Mucosa of rectum (tissue), 2 donors: Measurements from ENCODE around the gene SCML2.

Source experiments
- H3K27ac ChIP-seq, 2 donors: one replicate each; pipeline ENCODE4 v1.7.0; 2013; ENCODE audit warnings: inconsistent platforms in 2 of 2, low read depth in 2 of 2, low read length in 2 of 2
- H3K27me3 ChIP-seq, 2 donors: one replicate each; pipeline ENCODE4 v1.7.0; 2013; ENCODE audit warnings: low read length in 2 of 2; ENCODE audit not compliant: control insufficient read depth in 2 of 2, insufficient read depth in 2 of 2
- H3K36me3 ChIP-seq, 2 donors: one replicate each; pipeline ENCODE4 v1.7.0; 2013; ENCODE audit warnings: low read length in 2 of 2; ENCODE audit not compliant: control insufficient read depth in 2 of 2, insufficient read depth in 2 of 2
- H3K4me1 ChIP-seq, 2 donors: one replicate each; pipeline ENCODE4 v1.7.0; 2013; ENCODE audit warnings: low read length in 2 of 2, mild to moderate bottlenecking in 1 of 2; ENCODE audit not compliant: control insufficient read depth in 2 of 2, insufficient read depth in 2 of 2
- H3K4me3 ChIP-seq, 2 donors: one replicate each; pipeline ENCODE4 v1.7.0; 2013; ENCODE audit warnings: low read length in 2 of 2
- H3K9ac ChIP-seq, 2 donors: one replicate each; pipeline ENCODE4 v1.7.0; 2013; ENCODE audit warnings: low read length in 2 of 2, low read depth in 1 of 2, mild to moderate bottlenecking in 1 of 2
- H3K9me3 ChIP-seq, 2 donors: one replicate each; pipeline ENCODE4 v1.7.0; 2013; ENCODE audit warnings: low read length in 2 of 2; ENCODE audit not compliant: control insufficient read depth in 2 of 2
- donor health status: healthy.
- donor health status: Normal muscosa, but diverticular disease.

Gene SCML2

GRCh38 chrX:18206657-18207056 lies 147.8 kb downstream of the SCML2 start:
- Histone ChIP-seq H3K27me3 (no peaks in the 10 kb centered on the region), H3K4me1 (no peaks in the 10 kb centered on the region), H3K9me3 (no peaks in the 10 kb centered on the region), H3K9ac (no peak overlapping the region), H3K4me3 (no peak overlapping the region), H3K36me3 (no peaks in the 10 kb centered on the region), H3K27ac (no peak overlapping the region)

GRCh38 chrX:18203631-18204030 lies 150.9 kb downstream of the SCML2 start:
- Histone ChIP-seq H3K4me1 (no peaks in the 10 kb centered on the region), H3K27ac (no peak overlapping the region), H3K4me3 (no peak overlapping the region), H3K27me3 (no peaks in the 10 kb centered on the region), H3K36me3 (no peaks in the 10 kb centered on the region), H3K9ac (no peak overlapping the region), H3K9me3 (no peaks in the 10 kb centered on the region)

DNA sequence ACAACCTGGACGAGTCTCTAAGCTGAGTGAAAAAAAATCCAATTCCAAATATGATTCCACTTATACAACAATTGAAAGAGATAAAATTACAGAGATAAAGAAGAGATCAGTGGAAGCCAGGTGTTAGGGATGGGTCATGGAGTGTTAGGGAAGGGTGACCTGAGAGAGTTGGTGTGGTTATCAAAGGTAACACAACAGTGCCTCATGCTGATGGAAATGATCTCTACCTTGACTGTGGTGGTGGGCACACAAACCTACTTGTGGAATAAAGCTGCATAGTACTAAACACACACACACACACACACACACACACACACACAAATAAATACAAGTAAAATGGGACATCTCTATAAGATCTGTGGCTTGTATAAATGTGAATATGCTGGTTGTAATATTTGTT lies 159.8 kb downstream of the SCML2 start:
- H3K9ac ChIP-seq: no peak overlapping the region
- H3K4me1 ChIP-seq: no peaks in the 10 kb centered on the region
- H3K4me3 ChIP-seq: no peak overlapping the region
- H3K27me3 ChIP-seq: no peaks in the 10 kb centered on the region
- no peak overlapping the region for H3K27ac ChIP-seq
- H3K9me3 ChIP-seq: no peaks in the 10 kb centered on the region
- H3K36me3 ChIP-seq: no peaks in the 10 kb centered on the region
